GM04504 (cell line): ENCODE measurements around the gene SEPTIN6.
A peak's percentile ranks its signal among the peaks of the same experiment; 100 is the strongest.
"Not testable (repeated sequence)": the region's sequence is repeated elsewhere in the genome, so short reads cannot be mapped to it uniquely, and the experiment has no call there.

ENCODE experiments used
- DNase-seq: peaks from one replicate; pipeline ENCODE4 v3.0.0-alpha.2; 2012; ENCODE audit warnings: low read depth

The SEPTIN6 gene

DNA sequence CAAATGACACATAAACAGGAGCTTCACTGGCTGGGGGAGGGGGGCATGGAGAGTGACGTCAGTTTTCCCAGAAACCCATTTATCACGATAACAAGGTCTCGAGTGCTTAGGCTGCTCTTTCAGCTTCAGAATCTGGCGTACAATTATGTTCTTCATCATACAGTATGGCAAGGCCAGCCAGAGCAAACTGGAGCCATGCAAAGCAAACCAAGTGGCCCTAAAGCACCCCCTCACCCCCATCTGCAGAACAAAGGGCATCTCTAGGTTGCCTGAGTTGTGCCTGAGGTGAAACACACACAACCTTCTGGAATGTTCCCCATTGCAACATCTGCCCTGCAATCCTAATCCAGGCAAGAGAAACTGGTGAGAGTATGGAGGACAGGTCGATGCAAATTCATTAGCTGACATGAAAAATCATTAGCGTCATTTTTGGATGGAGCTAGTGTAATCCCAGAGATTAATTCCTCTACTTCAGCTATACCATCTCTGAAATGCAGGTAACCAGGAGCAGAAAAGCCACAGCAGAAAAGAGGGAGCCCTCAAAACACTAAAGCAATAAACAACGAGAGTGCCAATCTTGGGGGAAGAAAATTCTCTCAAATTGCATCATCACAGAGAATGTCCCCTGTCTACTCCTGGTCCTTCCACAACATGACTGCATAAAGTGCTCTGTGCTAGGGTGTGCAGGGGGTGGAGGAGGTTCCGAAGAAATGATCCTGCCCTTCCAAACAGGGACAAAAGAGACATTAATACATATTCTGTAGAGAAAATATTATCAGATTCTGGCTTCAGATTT is 1.8 kb downstream of the SEPTIN6 start:
- DNase-seq, result no peak

DNA sequence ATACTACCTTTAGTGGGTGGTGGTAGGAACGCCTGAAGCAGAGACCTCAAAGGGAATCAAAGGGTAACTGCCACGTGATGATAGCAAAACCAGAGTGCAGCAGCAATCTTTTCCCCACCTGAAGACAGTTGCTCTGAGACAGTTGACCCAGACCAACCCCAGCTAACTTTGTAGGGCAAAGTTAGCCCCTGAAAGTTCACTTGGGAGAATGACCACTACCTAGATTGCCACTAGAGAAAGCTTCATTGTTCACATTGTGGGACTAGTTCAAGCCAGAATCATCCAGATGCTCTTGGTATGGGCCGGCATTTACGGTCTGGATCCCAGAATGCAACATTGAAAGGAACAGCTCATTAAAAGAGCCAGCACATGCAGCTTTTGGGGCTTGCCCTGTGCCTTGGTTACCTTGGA is 4.1 kb downstream of the SEPTIN6 start:
- no peak for DNase-seq

DNA sequence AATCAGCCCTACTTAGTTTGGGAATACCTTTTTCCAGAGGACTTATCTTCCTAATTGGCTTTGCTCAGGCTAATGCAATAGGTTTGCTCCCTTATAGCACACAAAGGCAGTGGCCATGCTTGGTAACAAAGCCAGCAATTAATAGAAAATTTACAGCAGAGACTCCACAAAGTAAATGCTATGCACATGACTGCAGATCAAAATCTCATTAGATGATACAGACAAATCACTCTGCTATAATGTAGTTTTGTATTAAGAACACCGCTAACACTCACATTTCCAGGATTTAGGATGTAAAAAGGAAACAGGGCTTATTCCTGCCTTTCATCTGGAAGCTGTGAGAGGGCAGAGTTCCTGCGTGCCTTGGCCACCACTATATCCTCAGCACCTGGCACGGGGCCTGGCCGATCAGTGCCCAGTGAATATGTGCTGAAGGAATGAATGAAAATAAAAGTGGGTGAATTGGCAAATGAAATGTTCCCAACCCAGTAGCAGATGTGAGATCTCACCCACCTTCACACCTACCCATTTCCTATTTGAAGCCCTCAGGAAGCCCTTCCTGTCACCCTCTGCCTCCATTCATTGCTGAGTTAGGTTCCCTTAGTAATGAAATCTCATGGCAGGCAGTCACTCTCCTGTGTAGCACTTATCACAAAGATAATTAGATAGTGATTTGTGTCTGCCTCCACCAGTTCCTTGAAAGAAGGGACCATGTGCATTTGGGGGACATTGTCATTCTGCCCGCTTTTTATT is 5.1 kb downstream of the SEPTIN6 start:
- DNase-seq, result no peak

DNA sequence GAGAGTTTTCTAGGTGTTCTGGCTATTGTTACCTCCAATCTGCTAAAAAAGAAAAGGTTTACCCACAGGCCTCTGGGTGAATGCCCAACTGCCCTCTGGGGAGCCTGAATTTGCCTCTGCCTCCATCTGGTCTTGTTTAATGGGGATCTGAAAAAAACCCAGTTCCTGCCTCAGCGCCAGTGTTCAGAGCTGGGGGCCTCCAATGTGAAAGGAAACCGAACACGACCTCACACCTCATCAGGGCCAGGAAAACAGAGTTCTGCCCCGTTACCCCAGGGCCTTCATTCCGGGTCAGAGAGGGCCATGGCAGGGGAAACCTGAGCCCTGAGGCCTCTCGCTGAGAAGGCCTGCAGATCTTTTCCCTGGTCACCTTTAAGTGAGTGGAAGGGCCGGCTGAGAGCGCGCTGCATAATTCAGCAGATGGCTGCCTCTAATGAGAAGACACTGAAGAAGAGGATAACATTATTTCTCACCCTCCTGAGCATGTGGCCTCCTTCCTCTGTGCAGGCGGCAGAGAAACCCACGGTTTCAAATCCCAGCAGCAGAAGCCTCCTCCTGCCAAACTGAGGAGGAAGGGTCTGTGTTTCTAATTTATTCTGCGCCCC is 6.8 kb downstream of the SEPTIN6 start:
- no peak for DNase-seq

DNA sequence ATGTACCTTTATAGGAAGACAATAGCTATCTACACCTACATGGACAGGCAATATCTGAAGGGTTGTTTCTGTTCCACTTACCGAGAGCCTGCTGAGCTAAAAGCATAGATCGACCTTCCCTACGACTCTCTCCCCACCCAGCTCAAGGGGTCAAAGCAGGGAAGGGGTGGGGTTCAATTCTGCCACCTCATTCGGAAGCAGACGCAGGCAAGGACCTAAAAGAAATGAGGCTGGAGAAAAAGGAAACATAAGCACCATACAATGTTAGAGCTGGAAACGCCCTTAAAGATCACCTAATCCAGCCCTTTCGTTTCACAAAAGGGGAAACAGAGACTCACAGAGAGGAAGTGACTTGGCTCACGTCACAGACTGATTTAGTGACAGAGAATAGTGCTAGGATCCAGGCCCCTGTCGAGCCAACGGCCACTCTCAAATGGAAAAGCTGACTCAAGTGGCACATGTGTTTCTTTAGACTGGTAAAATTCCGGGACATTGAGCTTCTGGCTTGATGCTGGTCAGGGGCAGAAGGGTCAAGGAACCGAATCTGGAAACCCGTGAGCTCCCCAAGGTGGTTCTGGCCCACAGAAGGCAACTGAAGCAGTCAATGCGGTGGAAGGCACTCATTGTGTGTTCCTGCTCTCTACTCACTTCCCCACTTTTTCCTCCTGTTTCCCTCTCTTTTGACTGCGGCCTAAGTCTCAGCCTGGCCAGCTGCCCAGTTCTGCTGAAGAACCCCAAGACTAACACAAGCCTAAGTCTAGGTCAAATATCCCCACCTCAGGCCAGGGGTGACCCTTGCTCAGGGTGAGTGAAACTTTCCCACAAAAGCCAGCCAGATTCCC is 7.5 kb downstream of the SEPTIN6 start:
- DNase-seq, result no peak

DNA sequence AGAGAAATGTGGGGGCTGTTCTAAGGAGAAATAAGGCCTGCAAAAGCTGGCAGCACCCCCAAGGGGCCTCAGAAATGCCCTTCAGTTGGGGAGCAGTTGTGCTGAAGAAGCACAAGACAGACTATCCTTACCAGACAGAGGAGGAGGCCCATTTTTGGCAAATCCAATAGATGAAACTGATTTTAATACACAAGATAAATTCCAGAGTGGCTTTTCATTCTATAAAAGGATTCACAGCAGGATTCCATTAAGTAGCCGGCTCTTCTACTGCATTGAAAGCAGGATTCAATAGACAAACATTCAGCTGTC is 8.1 kb downstream of the SEPTIN6 start:
- no peak for DNase-seq

DNA sequence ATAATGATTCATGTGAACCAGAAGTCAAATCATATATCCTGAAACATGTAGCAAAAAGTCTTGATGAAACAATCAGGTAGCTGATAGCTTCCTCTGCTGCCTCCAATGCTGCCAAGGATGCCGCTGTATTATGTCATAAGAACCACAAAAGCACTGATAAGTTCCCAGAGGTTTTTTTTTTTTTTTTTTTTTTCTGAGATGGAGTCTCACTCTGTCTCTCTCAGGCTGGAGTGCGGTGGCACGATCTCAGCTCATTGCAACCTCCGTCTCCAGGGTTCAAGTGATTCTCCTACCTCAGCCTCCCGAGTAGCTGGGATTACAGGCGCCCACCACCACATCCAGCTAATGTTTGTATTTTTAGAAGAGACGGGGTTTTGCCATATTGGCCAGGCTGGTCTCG is 8.7 kb downstream of the SEPTIN6 start:
- not testable (repeated sequence) for DNase-seq

DNA sequence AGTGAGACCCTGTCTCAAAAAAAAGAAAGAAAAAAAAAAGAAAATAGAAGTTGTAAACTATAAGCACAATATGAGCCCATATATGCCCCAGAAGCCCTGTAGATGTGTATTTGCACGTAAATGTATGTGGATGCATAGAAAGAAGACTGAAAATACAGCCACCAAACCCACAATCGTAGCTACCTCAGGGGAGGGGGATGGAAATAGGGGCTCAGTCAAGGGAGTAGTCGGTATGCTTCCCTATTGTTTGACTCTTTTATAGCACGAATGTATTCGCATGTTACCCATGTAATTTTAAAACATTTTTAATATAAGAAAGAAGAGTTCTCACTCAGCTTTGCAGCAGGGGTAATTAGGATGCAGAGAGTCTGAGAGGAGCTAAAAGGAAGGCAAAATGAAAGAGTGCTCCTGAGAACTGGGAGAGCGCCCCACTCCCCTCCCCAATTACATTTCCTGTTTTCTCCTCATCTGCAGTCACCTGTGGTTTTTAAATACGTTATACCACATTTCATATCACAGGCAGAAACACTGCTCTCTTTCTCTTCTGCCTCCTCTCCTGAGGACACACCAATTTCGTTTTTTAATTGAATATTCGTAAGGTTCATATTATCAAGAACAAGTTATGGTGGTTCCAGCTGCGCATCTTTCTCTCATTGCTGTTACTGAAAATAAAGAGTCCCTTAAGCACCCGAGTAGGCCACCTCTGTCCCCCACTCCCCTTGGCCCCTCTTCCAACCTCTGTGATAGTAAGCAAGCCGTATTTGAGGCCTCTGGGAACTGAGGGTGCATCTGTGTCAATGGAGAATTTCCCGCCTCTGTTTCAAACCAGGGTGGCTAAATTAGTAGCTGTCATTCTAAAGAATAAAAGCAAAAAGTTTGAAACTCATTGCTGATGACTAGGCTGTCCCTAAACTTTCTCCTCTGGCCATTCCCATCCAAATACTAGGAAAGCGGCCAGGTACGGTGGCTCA is 10.7 kb downstream of the SEPTIN6 start:
- no peak for DNase-seq

DNA sequence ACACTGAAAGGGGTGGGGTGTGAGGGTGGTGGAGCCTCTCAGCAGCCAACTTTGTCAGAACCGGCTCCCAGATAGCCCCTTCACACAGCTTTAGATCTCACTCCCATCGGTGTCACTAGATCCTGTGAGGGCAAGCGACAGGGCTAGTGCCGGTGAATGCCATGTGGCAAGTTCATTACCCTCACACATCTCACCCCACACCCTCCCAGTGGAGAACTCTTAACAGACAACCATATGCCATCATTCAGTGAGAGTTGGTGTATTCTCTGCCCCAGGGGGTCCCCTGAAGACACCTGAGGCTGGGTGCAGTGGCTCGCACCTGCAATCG is 15.3 kb downstream of the SEPTIN6 start:
- DNase-seq, result no peak

DNA sequence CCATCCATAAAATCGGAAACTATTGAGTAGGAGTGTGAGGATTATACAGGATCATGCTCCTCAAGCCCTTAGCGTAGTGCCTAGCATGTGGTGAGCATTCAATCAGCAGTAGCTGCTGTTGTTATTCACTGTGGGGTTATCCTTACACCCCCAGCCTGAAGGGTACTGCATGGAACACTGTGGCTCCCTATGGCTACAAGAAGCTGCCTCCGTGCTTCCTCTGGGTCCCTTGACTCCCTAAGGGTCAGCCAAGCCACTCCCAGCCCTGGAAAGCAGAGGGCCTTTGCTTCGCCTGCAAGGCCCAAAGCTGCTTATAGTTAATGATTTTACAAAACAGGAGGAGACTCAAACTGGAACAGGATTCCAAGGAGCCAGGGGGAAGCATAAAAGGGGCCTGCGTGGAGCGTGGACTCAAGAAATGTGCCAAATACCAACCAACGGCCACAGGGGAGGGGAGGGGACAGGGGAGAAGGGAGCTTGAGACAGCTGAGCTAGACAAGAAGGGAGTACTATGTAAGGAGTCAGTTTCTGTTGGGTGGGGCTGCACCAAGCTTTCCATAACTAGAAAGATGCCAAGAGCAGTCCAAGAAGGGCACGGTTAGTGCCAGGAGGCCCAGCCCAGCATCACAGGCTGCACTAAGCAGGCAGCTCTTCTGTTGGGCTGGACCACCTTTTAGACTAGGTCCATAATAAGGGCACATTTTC is 15.9 kb downstream of the SEPTIN6 start:
- DNase-seq, result no peak

DNA sequence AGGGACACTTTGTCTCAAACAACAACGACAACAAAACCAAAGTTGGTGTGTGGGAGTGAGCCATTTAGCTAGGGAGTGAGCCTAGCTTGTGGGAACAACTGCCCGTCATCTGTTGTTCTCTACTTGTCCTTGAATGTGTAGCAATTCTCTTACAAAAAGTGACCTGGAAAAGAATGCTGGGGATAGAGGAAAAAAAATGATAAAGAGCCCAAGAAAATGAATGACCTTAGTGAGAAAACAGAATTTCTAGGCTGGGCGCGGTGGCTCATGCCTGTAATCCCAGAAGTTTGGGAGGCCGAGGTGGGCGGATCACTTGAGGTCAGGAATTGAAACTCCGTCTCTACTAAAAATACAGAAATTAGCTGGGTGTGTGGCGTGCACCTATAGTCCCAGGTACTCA is 19.6 kb downstream of the SEPTIN6 start:
- DNase-seq, result no peak

DNA sequence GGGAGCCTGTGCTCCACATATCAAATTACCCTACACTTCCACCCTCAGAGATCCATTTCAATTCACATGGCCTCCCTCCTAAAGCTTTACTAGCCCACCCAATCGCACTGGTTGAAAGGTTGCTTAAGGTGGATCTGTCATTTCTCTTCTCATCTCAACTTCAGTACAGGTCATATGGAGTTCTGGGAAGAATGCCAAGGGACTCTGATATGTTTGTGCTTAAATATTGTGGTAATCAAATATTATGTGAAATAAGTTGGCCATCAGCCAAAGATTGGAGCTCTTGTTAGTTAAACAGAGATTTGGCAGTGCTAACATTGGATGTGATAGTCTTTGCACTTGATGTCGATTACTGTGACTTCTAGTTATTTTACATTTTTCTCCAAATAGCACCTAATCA is 20.5 kb downstream of the SEPTIN6 start:
- DNase-seq, result no peak

DNA sequence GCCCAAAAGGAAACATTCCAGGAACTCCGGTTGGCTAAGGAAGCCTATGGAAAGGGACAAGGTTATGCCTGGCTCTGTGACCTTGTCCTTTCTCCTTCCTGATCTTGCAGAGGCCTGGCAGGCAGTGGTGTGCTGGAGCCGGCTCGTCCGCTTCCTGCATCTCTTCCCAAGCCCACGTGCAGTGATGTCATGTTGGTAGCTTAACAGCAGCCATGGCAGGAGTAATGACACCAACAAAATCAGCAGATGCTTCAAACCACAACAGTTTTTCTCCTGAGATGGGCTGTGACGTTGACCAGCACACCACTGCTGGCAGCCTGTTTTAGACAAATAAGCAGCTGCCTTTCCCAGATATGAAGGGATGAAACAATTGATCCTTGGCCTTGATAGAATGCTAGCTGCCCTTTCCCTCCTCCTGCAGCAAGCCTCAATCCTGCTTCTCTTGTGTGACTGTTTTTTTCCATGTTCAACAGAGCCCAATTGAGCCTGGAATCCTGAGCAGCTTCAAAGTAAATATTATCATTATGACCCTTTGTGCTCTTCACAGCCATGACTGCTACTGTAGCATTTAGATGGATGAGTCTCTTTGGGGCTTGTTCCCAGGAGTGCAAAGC is 23.4 kb downstream of the SEPTIN6 start:
- no peak for DNase-seq

DNA sequence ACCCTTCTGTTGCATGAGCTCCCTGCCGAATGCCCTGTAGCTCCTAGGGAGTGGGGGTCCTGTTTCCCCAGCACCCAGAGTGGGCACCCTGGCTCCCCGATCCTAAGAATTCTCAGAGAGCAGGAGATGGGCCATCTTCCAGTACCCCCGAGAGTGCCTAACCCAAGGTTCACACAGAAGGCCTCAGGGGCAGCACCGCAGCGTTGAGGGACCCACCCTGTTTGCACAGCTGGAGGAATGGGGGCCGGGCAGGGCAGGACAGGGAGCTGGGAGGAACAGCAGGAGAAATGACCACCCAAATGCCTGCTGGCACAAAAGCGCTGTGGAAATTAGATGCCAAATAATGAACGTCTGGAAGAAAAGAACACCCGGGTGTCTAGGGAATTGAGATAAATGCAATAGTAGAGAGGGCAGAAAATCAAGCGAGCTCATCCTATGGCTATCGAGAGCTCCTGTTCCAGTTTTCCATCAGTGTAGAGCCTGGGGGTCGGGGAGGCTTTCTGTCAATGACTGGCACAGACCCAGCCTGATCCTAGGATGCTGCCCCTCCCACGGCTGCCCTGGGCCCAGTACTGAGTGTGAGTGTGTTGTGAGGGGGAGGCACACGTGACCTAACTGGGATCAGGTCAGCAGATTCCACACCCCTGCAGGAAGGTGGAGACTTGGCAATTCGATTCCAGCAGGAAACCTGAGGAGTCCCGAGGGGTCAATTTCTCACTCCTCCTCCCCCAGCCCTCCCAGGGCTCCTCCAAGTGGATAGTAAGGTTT is 25.7 kb downstream of the SEPTIN6 start:
- DNase-seq, result no peak

DNA sequence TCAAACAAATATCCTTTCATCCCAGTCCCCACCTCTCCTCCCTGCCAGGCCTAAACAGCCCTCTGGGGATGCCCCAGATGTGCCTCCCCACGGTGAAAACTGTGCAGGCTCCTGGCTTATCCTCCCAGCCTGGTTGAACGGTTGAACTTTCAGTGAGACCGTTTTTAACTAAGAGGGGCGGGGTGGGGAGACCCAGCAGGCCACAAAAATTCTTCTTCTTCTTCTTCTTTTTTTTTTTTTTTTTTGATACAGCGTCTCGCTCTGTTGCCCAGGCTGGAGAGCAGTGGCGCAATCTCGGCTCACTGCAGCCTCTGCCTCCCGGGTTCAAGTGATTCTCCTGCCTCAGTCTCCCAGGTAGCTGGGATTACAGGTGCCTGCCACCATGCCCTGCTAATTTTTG is 28.1 kb downstream of the SEPTIN6 start:
- DNase-seq, result not testable (repeated sequence)

DNA sequence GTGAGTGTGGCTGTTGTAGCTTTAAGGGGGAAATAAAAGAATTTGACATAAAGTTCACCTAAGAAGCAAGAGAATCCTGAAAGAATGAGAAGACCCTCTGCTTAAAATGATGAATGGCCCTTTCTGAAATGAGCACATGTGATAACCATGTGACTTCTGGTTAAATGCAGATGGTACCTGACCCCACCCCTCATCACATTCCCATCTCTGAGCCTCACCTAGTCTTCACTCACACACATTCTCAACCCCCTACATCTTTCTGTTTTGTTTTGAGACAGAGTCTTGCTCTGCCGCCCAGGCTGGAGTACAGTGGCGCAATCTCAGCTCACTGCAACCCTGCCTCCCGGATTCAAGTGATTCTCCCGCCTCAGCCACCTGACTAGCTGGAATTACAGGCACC is 31.5 kb downstream of the SEPTIN6 start:
- DNase-seq, result no peak

DNA sequence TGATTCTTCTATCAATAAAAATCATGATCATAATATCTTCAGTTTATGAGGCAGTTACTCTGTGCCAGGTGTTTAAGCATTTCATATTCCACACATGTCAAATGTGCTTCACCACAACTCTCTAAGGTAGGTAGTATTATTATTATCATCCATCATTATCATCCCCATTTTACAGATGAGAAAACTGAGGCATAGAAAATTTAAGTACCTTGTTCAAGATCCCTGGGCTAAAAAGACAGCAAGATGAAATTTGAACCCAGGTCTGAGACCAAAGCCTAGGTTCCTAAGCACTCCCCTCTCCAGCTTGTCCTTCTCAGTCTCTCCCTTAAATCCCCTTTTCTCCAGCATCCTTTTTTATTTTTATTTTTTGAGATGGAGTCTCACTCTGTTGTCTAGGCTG is 33.4 kb downstream of the SEPTIN6 start:
- DNase-seq, result no peak

DNA sequence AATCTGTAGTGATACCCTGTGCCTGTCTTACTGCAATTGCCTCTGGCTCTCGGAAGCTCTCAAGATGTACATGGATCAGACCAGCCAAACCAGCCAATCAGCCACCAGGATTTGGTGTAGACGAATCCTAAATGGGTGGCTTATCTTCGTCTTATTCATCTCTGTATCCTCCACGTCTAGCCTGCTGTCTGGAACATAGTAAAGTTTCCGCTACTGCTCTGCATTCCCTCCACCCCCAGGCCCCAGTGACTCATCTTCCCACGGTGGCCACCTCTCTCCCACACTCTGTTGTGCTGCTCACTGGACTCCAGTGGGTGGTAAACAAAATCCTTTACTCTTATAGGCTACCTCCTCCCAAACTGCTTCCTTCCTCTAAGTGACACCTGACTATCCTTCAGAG is 37.8 kb downstream of the SEPTIN6 start:
- DNase-seq, result peak; percentile 10

DNA sequence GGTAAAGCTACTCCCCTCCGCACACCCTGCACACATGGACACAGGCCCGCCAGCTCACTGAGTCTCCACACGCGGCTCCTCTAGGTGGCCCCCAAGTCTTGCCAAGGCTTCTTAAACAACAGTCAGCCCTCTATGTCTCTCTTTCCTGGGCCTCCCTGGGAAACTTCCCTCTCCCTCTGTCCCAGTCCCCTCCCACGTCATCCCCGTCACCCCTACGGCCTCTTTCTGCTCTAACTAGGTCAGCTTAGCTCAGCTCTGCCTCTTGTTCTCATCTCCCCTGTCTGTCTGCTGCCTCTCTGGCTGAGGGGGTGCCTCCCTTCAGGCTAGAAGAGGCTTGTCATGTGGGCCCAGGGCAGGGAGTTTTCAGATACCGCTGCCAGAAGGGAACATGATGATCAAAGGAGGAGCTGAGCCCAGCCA is 38.8 kb downstream of the SEPTIN6 start:
- DNase-seq, result no peak

DNA sequence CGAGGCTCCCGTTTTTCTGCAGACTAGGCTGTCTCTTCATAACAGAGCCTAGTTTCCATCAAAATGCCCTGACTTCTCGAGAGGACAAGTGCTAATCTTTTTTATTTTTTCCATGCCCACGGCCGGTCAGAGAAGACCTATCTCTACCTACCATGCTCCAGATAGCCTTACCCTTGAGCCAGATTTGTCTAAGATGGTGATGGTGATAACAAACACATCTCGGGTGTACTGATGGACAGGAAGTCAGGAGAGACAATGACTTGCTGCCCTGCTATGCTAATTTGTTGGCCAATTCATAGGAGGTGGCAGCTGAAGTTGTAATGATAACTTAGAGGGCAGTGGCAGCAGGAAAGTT is 44.6 kb downstream of the SEPTIN6 start:
- no peak for DNase-seq
